Breast epithelium (tissue), 4 donors: Measurements from ENCODE around the gene ISCU. TPM values are rescaled to one million over a fixed set of nuclear protein-coding genes. Genes with fewer than 3 reads are reported as not detected.

Experiments
- DNase-seq, 2 donors: peaks; one replicate each; pipeline ENCODE4 v3.0.0-alpha.2; 2019; ENCODE audit warnings: low spot score in 2 of 2
- H3K27ac ChIP-seq, 2 donors: fragments of 200-600 bp; sonication (generic) in 1 of 2; one replicate each; pipeline ENCODE4 v1.5.1; 2016 to 2019; ENCODE audit warnings: mild to moderate bottlenecking in 1 of 2
- H3K27me3 ChIP-seq, 2 donors: fragments of 200-600 bp; sonication (generic) in 1 of 2; one replicate each; pipeline versions ENCODE4 v1.5.1 to v1.6.0; 2017 to 2019; ENCODE audit warnings: control low read depth in 1 of 2, mild to moderate bottlenecking in 1 of 2
- H3K36me3 ChIP-seq: fragments of 200-600 bp; one replicate; pipeline ENCODE4 v1.5.1; 2019
- H3K4me1 ChIP-seq, 2 donors: fragments of 200-600 bp; sonication (generic); one replicate each; pipeline ENCODE4 v1.5.1; 2016 to 2019; ENCODE audit warnings: control low read depth in 1 of 2
- H3K4me3 ChIP-seq, 3 donors: fragments of 200-600 bp; sonication (generic); 1 replicate in 2 of 3; 2 replicates in 1 of 3; pipeline ENCODE4 v1.5.1; 2016 to 2019; ENCODE audit warnings: mild to moderate bottlenecking in 3 of 3, moderate library complexity in 2 of 3
- H3K9me3 ChIP-seq, 2 donors: fragments of 200-600 bp; sonication (generic) in 1 of 2; one replicate each; pipeline ENCODE4 v1.5.1; 2016 to 2019; ENCODE audit warnings: control low read depth in 1 of 2
- POLR2A ChIP-seq: fragments of 450-650 bp; IDR thresholded peaks from one replicate; pipeline ENCODE4 v1.6.1; 2016; ENCODE audit warnings: antibody characterized with exemption, mild to moderate bottlenecking, moderate library complexity
- POLR2AphosphoS5 ChIP-seq, 3 donors: sonication (generic); formaldehyde crosslinking; IDR thresholded peaks; one replicate each; pipeline ENCODE4 v1.6.1; 2017; ENCODE audit warnings: antibody characterized with exemption in 3 of 3
- intact Hi-C: fragments of 100-400 bp; cut with DNase I; formaldehyde crosslinking; loops from one replicate; pipeline ENCODE4 v1.15.1; 2023; ENCODE audit warnings: low total_unique reads
- total RNA-seq, 3 donors: library from RNA; depleted of rRNA; stranded (reverse); fragments of >200 nt; gene quantifications; one replicate each; pipeline ENCODE4 v1.1.0, GENCODE V29; 2016
- TF ChIP-seq, protein P1 (sequence below), 3 donors: fragments of 450-650 bp; IDR thresholded peaks; one replicate each; pipeline ENCODE4 v1.5.1; 2016 to 2017; ENCODE audit warnings: antibody characterized with exemption in 3 of 3, mild to moderate bottlenecking in 3 of 3, moderate library complexity in 3 of 3

Gene ISCU
- total RNA-seq, 3 donors from 2014 or later: 220 to 328 (median 227) TPM

DNA sequence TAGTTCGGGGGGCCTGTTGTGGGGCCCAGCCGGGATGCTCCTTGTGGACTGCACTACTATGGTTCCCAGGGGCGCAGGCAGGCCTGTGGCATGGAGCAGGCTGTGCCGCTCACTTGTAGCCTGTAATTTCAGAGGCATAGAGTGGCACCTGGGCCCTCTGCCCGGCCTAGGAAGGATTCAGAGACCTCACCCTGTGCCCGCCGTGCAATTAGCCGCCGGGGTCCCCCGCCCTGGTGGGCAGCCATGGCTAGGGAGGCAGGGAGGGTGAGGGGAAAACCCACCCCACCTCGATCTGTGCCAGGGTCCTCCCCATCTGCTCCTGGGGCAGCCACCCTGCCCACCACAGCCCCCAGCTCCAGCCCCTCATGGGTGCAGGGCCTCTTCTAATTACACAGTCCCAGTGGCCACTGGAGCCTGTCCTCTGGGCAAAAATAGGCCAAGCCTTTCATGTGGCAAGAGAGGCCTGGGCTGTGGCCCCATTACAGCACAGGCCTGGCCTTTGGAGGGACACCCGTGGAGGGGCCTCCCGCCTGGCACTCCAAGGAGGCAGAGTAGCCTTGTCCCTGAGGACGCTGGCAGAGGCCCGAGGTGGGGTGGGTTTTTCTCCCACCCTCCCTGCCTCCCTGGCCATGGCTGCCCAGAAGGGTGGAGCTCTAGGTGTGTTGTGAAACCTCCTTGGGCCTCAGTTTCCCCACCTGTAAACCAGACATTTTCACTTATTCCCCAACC, 40.7 kb downstream of the ISCU start:
- intact Hi-C loops: no loop called here

GRCh38 chr12:108603743-108604142, 41.3 kb downstream of the ISCU start:
- Histone ChIP-seq H3K27me3 (no peaks in the 10 kb centered on the region), H3K36me3 (no peaks in the 10 kb centered on the region), H3K4me3 (no peak overlapping the region), H3K9me3 (no peaks in the 10 kb centered on the region), H3K4me1 (no peaks in the 10 kb centered on the region), H3K27ac (no peak overlapping the region)
- no peak for DNase-seq
- TF ChIP-seq, protein P1, sequence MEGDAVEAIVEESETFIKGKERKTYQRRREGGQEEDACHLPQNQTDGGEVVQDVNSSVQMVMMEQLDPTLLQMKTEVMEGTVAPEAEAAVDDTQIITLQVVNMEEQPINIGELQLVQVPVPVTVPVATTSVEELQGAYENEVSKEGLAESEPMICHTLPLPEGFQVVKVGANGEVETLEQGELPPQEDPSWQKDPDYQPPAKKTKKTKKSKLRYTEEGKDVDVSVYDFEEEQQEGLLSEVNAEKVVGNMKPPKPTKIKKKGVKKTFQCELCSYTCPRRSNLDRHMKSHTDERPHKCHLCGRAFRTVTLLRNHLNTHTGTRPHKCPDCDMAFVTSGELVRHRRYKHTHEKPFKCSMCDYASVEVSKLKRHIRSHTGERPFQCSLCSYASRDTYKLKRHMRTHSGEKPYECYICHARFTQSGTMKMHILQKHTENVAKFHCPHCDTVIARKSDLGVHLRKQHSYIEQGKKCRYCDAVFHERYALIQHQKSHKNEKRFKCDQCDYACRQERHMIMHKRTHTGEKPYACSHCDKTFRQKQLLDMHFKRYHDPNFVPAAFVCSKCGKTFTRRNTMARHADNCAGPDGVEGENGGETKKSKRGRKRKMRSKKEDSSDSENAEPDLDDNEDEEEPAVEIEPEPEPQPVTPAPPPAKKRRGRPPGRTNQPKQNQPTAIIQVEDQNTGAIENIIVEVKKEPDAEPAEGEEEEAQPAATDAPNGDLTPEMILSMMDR (IDR thresholded peaks at IDR 0.05): no peak
- TF ChIP-seq POLR2AphosphoS5 (IDR thresholded peaks at IDR 0.05) (no peak), POLR2A (no peak)
- intact Hi-C loops: no loop called here

More for the DNA sequence above, 40.7 kb downstream of the ISCU start:
- no peaks in the 10 kb centered on the region for H3K9me3 ChIP-seq
- H3K4me3 ChIP-seq: no peak overlapping the region
- no peak for DNase-seq
- H3K4me1 ChIP-seq: no peaks in the 10 kb centered on the region
- H3K27me3 ChIP-seq: no peaks in the 10 kb centered on the region
- TF ChIP-seq, protein P1 (IDR thresholded peaks at IDR 0.05): no peak
- TF ChIP-seq POLR2AphosphoS5 (IDR thresholded peaks at IDR 0.05) (no peak), POLR2A (no peak)
- no peaks in the 10 kb centered on the region for H3K36me3 ChIP-seq
- H3K27ac ChIP-seq: no peak overlapping the region

DNA sequence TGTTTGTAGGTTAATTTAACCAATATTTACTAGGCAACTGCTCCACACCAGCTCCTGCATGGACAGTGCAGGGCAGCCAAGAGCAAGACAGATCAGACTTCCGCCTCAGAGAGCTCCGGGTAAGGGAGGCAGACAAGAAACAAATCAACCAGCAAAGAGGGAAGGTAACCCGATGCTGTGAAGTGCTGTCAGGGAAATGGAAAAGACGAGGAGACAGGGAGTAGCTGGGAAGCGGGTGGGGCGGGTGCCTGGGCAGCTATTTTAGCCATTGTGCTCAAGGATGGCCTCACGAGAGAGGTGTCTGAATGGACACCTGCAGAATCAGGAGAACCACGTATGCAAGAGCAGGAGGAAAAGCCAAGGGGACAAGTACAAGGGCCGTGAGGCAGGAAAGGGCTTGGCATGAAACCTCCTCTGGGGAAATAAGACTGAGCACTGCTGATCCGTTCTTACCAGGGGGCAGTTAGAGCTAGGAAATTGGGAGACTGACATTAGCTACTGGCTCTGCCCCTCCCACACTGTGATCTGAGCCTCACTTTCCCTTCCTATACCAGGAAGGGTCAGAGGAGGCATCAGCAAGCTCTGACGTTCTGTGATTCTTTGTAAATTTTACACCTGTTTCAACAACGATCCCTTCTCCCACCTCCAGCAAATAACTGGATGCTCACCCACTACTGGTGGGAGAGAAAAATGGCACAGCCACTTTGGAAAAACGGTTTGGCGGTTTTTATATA, 42.0 kb downstream of the ISCU start:
- TF ChIP-seq POLR2AphosphoS5 (IDR thresholded peaks at IDR 0.05): no peak
- H3K27me3 ChIP-seq: no peaks in the 10 kb centered on the region
- no peaks in the 10 kb centered on the region for H3K9me3 ChIP-seq
- intact Hi-C loops: no loop called here
- no peaks in the 10 kb centered on the region for H3K36me3 ChIP-seq
- no peak overlapping the region for H3K27ac ChIP-seq
- no peak for DNase-seq
- no peaks in the 10 kb centered on the region for H3K4me1 ChIP-seq
- no peak overlapping the region for H3K4me3 ChIP-seq

GRCh38 chr12:108605000-108605689, 42.7 kb downstream of the ISCU start:
- peak overlapping the region in 1 of 2 donors; percentile 32 for H3K27ac ChIP-seq
- intact Hi-C loops: no loop called here
- H3K27me3 ChIP-seq: no peaks in the 10 kb centered on the region
- no peaks in the 10 kb centered on the region for H3K4me1 ChIP-seq
- H3K9me3 ChIP-seq: no peaks in the 10 kb centered on the region
- no peak for DNase-seq
- H3K36me3 ChIP-seq: no peaks in the 10 kb centered on the region
- TF ChIP-seq POLR2AphosphoS5 (IDR thresholded peaks at IDR 0.05) (no peak), POLR2A (no peak)
- TF ChIP-seq, protein P1 (IDR thresholded peaks at IDR 0.05): no peak
- no peak overlapping the region for H3K4me3 ChIP-seq

DNA sequence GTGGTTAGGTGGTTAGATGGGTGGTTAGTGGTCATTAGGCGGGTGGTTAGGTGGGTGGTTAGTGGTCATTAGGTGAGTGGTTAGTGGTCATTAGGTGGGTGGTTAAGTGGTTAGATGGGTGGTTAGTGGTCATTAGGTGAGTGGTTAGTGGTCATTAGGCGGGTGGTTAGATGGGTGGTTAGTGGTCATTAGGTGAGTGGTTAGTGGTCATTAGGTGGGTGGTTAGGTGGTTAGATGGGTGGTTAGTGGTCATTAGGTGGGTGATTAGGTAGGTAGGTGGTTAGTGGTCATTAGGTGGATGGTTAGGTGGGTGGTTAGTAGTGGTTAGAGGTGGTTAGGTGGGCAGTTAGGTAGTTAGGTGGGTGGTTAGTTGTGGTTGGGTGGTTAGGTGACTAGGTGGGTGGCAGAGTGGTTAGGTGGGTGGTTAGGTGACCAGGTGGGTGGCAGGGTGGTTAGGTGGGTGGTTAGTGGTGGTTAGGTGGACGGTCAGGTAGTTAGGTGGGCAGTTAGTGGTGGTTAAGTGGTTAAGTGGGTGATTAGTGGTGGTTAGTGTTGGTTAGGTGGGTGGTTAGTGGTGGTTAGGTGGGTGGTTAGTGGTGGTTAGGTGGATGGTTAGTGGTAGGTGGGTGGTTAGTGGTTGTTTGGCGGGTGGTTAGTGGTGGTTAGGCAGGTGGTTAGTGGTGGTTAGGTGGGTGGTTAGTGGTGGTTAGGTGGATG, 43.5 kb downstream of the ISCU start:
- H3K27ac ChIP-seq: peak overlapping the region in 1 of 2 donors; percentile 32

More for the DNA sequence above, 43.5 kb downstream of the ISCU start:
- DNase-seq: no peak
- H3K27me3 ChIP-seq: no peaks in the 10 kb centered on the region
- TF ChIP-seq, protein P1 (IDR thresholded peaks at IDR 0.05): no peak
- TF ChIP-seq POLR2A (no peak), POLR2AphosphoS5 (IDR thresholded peaks at IDR 0.05) (no peak)
- intact Hi-C loops: no loop called here
- H3K9me3 ChIP-seq: no peaks in the 10 kb centered on the region
- no peaks in the 10 kb centered on the region for H3K36me3 ChIP-seq
- no peak overlapping the region for H3K4me3 ChIP-seq
- no peaks in the 10 kb centered on the region for H3K4me1 ChIP-seq
